HL-60/S4 treated with retinoic acid at 250 ng/mL for 4 days and 3 days (cell line): ENCODE measurements around the gene KCNB1.

Source experiments
- in situ Hi-C: fragments of 300-500 bp; cut with MboI; formaldehyde crosslinking; loops from 2 replicates; pipeline ENCODE4 v1.7.0; 2022; ENCODE audit warnings: low sequenced_read_pairs

Gene KCNB1

DNA sequence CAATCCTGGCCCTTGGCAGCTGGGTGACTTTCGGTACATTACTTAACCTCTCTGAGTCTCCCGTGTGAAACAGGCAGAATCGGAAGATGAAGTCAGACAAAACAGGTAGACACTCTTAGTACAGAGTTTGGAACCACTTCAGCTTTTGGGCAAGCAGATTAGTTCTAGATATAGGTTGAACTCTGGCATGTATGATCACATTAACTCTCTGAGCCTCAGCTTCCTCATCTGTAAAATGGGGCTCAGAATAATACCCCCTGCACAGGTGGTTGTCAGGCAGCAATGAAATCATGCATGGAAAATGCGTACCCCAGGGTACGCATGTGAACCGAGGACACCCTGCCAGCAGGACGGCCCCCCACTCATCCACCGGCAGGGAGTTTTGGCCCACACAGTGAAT is 87.7 kb downstream of the KCNB1 start:
- in situ Hi-C loops = no loop called here

DNA sequence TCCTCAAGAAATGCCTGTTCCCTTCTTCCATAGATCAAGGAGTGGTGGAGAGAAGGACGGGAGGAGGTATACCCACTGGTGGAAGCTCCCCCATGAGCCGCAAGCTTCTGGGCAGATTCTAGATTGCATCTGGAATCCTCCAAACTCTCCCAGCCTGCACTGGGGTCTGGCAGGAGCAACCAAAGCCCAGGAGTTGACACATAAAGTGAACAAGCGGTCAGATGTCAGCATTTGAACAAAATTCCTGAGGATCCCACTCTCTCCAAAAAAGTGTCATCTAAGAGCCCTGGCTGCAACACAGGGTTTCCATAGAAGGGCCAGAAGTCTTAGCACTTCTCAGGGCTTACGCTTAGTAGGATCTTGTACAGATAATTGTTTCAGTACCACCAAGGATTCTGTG is 88.2 kb downstream of the KCNB1 start:
- in situ Hi-C loops = no loop called here

DNA sequence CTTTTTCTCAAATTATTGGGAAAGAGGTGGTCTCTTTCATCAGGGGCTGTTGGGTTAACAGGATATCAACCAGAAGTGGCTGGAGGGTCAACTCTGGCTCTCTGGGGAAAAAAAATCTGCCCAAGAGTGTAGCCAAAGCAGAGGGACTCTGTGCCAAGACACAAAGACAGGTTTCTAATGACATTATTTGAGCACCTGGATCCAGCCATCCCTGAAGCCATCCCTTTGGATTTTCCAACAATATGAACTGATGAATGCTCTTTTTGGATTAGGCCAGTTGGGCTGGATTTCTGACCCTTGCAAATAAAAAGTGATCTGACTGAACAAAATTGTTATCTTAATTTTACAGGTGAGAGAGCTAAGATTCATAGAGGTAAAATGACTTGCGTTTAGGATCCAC is 88.7 kb downstream of the KCNB1 start:
- in situ Hi-C loops = no loop called here

DNA sequence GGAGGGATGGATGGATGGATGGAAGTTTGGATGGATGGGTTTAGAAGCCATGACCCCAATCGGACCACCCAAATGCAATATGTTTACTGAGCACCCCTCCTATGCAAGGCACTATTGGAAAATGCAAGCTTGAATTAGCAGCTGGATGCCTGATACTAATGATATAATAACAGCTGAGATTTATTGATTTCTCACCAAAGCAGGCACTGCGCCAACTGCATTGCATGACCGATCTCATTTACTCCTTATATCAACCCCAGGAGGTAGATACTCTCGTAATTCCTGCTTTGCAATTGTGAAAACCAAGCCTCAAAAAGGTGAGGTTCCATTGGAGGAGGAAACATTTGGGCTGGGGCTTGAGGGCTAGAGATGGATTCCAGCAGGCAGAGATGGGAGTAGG is 89.7 kb downstream of the KCNB1 start:
- in situ Hi-C loops = no loop called here

DNA sequence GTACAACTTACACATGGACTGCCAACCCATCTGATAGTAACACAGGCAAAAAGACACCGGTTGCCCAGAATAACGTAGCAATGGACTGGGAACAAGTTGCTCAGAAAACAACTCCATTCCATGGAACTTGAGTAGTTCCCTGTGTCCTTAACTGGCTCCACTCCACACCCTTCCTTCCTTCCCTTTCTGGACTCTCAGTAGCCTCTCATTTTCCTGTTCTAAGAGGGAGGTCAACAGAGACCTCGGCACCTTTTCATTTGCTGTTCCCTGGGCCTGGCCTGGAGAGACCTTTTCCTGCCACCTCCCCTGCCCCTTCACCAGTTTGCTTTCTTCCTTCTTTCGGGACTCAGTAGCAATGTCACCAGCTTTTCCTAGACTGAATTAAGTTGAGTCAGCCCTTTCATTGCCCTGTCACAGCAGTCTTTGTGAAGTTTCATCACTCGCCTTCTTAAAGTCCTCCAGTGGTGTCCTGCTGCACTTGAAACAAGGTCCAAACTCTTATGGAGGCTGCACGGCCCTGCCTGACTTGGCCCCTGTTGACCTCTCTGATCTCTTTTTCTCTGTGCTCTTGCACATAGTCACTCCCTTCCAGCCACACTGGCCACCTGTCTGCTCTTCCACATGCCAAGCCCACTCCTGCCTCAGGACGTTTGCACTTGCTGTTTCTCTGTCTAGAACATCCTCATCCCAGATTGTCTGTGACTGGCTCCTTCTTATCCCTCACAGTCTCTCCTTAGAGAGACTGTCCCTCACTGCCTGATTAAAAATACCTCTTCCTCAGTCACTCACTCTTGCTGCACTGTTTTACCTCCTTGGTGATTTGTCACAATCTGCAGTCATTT is 90.8 kb downstream of the KCNB1 start:
- in situ Hi-C loops = no loop called here

DNA sequence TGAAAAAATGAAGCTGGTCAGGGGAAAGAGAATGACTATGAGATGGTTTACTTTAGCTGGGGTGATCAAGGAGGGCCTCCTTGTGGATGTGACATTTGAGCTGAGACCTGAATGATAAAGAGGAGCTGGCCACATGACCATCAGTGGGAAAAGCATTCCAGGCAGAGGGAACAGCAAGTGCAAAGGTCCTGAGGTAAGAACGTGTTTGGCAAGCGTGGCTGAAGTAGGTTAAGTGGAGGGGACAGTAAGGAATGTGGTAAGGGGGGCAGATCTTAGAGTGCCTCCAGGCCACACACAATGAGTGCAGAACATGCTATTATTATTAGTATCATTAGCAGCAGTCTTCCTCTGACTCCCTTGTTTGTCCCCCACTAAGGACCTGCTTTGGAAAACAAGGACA is 92.6 kb downstream of the KCNB1 start:
- in situ Hi-C loops = no loop called here

DNA sequence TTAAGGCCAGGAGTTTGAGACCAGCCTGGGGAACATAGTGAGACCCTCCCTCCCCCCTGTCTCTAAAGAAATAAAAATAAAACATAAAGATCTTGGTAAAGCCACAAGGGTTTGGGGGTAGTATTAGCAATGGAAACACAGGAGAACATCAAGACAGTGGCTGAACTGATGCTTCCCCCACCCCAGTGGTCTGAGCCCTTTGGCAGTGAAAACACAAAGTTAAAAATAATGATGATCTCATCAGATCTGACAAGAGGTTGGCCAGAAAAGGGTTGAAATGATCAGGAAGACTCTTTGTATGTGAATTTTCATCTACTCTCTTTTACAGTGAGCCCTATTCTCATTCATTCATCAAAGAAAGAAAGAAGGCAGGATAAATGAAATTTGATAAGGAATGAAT is 93.7 kb downstream of the KCNB1 start:
- in situ Hi-C loops = no loop called here

DNA sequence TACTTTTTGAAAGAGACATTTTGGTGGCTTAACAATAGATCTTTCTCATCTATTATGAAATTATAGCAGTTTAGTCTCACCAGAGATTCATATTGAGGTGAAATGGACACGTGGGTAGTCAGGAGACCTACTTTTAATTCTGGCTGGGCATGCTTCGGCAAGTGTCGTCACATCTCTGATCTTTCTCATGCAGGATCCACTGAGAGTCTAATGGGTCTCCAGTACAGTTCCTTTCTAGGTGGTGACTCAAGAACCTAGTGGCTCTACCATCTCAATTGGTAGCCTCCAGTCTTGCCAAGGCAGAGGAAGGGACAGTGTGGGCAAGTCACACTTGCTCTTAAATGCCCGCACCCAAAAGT is 94.9 kb downstream of the KCNB1 start:
- in situ Hi-C loops = no loop called here

DNA sequence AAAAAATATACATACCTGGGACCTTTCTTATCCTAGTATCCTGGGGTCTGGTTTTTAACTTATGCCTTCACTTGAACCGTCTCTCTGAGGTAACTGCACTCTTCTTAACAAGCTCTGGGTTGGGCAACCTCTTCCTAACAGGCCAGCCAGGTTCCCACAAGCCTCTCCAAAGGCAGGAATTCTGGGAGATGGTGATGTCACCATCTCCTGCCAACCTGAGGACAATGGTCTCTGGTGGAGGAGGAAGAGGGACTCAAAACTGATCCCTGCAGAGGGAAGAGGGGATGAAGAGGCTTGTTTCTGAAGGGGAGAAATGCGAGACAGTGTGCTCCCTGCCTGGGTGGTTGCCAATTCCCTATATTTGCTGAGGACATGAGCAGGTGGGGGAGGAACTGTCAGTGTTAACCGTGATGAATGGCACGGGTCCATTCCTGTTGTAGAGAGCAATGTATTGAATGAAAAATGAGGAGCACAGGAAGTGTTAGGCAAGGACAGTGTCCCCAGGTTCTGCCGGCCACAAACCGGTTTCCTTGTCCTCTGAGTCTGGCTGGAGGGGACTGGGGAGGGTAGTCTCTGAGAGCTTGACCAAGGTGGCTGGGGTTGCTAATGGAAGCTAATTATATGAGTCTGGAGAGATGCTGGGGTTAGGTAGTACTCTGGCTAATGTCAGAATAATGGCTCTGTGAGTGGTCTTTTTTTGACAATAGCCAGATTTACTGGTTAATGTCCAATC is 95.5 kb downstream of the KCNB1 start:
- in situ Hi-C loops = no loop called here

DNA sequence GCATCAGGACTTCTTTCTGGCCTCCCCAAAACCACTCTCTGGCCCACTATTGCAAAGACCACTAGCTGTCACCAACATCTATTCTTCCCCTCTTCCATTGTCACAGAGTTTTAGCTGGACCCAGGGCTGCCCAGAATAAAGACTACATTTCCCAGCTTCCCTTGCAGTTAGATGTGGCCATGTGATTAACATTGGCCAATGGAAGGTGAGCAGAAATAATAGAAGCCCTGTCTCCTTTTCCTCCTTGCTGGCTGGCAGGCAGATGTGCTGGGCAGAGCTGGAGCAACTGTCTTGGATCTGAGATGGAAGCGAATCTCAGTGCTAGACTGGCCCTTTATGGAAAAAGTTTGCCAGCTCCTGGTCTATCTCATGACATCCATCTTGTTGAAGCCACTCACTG is 97.0 kb downstream of the KCNB1 start:
- in situ Hi-C loops = no loop called here

DNA sequence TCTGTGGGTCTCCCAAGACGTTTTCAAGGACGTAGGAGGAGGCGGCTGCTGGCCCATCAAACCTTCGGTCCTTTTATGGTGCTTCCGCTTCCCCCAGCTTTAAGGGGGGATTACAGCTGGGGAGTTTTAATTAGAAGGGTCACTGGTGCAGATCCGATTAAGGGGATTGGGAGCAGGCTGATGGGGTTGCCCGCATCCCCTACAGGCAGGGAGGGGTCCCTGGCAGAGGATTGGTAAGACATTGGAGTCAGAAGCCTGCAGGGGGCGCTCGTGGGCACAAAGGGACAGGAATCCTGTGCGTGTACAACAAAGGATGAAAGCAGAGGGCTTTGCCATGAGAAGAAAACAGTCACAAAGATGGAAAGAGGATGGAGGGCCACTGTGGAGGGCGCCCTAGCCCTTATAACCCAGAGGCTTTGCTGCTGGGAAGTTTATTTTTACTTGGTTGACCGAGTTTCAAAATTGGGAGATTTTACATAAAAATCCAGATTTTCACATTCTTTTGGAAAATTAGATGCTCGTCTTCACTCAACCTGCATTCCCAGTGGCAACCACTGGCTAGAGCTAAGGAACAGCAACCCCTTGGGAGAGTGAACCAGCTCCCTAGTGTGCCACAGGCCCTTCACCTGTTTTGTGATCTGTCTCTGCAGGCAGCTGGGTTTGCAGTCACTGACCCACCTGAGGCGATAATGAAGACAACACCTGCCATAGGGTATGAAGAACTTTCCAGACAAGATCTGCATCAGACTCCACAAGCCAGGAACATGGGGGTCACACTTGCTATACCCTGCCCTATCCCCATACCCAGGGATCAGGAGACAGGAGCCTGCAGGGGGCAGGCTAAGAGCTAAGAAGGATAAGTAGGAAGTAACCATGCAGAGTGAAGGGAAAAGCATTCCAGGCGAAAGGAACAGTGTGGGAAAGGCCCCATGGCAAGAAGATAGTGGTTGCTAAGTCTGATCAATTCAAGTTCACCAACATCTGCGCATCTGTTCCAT is 97.7 kb downstream of the KCNB1 start:
- in situ Hi-C loops = no loop called here

DNA sequence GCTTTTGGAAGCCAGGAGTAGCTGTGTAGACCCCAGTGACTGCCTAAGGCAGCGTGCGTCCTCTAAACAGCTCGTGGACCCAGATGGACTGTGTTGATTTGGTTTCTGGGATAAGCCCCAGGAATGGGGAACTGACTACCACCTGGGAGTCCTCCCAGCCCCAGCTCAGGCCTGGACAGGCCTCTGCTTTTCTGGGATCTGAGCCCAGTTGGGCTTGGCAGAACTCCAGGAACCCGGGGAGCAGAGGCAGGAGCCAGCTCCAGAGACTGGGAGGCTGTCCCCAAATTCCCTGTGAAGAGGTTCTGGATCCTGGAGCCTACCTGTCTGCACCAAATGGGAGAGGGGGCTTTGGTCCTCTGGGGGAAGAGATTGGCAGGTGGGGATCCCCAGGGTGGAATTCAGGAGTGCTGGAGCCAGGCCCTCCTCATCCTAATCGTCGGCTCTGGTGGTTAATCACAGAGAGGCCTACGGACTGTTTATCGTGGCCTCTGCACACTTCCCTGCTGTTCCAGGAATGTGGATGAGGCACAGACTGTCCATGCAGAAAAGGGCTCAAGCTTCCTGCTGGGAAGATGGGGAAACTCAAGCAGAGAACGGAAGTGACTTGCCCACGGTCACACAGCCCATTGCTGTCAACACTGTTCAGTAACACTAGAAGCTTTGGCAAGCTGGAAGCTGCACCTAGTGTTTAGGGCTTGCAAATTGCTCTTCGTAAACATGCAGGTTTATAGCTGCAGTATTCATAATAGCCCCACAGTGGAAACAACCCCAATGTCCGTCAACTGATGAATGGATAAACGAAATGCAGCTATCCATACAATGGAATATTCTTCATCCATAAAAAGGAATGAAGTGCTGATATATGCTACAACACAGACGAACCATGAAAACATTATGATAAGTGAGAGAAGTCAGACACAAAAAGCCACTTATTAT is 100.6 kb downstream of the KCNB1 start:
- in situ Hi-C loops = no loop called here

DNA sequence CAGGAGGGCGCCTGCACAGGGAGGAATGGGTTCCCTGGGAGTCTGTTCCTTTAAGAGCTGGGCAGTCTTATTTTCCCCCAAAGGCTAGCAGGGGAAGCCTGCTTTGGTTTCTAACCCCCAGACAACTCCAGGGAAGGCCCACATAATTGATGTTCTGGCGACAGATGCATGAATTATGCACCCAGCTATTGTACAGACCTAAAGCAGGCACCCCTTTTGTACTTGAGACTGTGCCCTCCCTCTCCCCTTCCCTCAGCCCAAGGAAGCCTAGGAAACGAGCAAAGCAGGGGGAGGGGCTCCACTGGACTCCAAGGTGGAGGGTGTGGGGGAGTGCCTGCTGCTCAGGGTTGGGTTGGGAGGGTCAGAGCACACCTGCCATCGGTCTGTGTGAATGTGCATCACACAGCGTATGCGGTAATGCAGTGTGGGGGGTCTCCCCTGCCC is 102.1 kb downstream of the KCNB1 start:
- in situ Hi-C loops = no loop called here

DNA sequence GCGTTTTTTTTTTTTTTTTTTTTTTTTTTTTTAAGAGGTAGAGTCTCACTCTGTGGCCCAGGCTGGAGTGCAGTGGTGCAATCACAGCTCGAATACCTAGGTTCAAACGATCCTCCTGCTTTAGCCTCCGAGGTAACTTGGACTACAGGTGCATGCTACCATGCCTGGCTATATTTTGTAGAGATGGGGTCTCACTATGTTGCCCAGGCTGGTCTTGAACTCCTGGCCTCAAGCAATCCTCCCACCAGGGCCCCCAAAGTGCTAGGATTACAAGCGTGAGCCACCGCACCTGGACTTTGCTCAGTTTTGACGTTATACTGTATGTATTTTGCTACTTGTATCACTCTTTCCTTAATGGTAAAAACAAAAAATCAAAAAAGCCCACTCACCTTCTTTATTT is 103.1 kb downstream of the KCNB1 start:
- in situ Hi-C loops = no loop called here

DNA sequence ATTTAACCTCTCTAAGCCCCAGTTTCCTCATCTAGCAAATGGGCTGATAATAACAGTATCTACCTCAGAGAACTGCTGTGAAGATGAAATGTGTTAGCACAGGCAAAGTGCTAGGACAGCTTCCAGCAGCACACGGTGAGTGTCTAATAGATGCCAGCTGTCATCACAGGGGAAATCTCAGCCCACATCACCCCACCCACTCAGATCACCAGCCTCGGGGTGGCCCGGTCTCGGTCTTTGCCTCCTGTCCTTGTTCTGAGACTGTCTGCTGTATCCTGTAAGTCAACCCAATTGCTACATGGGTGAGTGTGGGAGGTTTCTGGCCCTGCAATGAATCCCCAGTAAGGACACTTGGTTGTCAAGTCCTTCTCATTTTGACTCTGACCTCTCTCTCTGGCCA is 105.1 kb downstream of the KCNB1 start:
- in situ Hi-C loops = no loop called here

DNA sequence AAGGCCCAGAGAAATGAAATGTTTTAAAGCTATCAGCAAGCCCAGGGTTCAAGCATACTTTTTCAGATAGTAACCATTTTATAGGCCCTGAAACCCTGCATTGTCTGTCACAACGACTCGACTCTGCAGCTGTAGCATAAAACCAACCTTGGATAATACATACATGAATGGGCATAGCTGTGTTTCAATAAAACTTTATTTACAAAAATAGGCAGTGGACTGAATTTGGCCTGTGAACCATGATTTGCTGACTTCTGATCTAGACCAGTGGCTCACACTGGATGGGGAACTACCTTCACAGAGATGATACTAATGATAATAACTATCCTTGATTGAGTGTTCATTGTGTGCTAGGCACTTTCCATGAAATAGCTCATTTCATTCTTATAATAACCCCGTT is 107.3 kb downstream of the KCNB1 start:
- in situ Hi-C loops = no loop called here

DNA sequence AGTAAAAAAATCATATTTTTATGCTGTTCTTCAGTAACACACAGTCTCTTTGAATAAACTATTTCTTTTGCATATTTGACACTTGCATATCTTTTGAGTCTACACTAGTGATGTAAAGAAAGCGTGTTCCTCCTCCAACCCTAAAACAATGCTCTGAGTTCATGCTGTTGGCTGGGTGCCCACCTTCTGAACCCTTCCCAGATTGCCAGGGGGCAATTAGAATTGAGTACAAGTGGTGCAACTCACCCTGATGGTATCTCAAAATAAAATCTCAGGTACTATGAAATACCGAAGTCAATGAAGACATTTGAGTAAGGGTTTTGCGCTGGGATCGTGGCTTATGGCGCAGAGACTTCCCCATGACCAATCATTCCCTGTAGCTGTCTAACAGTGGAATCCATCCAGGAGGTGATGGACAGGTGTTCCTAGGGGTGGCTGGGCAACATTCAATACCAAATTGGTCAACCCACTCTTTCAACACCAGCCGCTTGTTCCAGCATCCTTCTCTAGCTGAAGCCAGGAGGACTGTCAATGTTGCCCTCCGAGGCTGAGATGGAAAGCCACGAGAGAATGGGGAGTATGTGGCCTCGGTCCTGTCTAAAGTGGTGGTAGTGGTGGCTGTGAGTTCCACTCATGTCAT is 110.3 kb downstream of the KCNB1 start:
- in situ Hi-C loops = no loop called here

DNA sequence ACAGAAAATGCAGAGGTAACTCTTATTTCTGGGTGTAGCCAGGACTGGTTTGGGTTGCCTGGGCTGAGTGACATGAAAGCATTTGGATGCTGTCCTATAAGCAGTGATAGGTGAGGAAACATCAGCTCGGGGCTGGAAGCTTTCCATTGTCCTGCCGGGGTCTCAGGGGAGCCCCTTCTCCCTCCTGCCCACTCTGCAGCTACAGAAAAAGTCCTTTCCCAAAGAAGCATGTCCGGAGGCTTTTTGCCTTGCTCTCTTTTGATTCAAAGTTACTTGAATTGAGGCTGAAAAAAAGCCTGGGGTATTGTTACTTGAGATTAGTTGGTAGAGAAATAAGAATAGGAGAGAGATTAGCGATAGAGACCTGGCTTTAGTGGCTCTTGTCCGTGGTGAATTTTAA is 113.9 kb downstream of the KCNB1 start:
- in situ Hi-C loops = no loop called here

DNA sequence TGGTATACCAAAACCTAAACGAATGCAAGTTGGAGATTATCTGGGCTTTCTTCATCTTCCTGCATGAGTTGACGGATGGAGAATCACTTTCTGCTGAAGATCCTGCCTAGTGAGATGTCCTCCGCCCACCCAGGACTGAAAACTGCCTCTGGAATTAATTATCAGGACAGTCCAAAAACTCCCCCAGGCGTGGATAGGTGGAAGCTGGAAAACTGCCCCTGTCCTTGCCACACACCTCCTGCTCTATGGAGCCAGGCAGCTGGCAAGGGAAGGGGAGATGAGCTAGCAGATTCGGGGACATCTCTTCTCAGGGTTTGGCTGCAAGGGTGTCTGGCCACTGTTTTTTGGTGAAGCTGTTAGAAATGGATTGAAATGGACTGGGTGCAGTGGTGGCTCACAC is 115.4 kb downstream of the KCNB1 start:
- in situ Hi-C loops = no loop called here

DNA sequence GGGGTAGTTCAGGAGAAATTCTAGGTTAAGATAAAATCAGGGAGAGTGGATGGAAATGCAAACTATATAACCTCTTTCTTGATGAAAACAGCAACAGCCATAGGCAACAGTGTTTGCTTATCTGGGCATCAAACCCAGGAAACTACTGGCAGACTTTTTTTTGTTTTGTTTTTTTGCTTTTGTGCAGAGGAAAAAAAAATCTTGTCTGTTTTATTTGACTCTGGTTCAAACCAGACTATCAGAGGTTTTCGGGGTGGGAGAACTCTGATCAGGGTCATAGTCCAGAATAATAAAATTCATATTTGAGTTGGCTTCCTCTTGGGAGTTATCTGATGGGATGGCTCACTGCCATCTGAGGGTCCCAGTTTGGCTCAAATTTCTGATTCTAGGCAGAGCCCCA is 115.8 kb downstream of the KCNB1 start:
- in situ Hi-C loops = no loop called here
